K562 (cell line): Measurements from ENCODE around the gene PMVK. TPM values are rescaled to one million over a fixed set of nuclear protein-coding genes. Genes with fewer than 3 reads are reported as not detected.

Experiments
- ATAC-seq: fragments of 200-7000 bp; cut with Tn5 transposase; 3 replicates; pipeline ENCODE4 v1.9.1; 2020; ENCODE audit warnings: moderate library complexity
- BruUV-seq: library from RNA; stranded (reverse); fragments of 400-500 nt; replicated peaks from 2 replicates; lab custom pipeline; 2021; lab: Mats Ljungman, UMichigan
- CTCF ChIA-PET: fragments of 300-600 bp; formaldehyde crosslinking; extraction: SDS; loops from one replicate; lab custom pipeline; 2021; ENCODE audit warnings: low intra/inter-chr PET ratio; lab: Yijun Ruan, JAX
- POLR2A ChIA-PET: fragments of 300-600, 350-650 bp; sonication (Branson Sonifier 250); formaldehyde crosslinking; extraction: SDS; loops from one replicate; lab custom pipeline; 2021; ENCODE audit warnings: antibody characterized with exemption, inconsistent platforms; lab: Yijun Ruan, JAX
- DNase-seq, 4 experiments: peaks; one replicate each; pipeline versions ENCODE4 v3.0.0 to v3.0.0-alpha.2; 2011 to 2018; ENCODE audit warnings: low spot score in 3 of 4, mixed read lengths in 3 of 4; ENCODE audit errors: extremely low read depth in 1 of 4
- FAIRE-seq: peaks from 2 replicates; lab custom pipeline; 2011; peaks lifted over from hg19 to GRCh38; lab: Jason Lieb, UNC
- H2AFZ ChIP-seq: 2 replicates; pipeline ENCODE4 v1.6.0; 2011; ENCODE audit warnings: low read depth, low read length, control low read depth, inconsistent platforms
- H3K27ac ChIP-seq: fragments of 200-600 bp; 3 replicates; pipeline ENCODE4 v1.8.0; 2011; ENCODE audit warnings: low read depth, mild to moderate bottlenecking, control low read depth, inconsistent platforms, low read length, moderate library complexity, mixed read lengths; ENCODE audit errors: extremely low read depth
- H3K27me3 ChIP-seq, 2 experiments: fragments of 300-600 bp in 1 of 2; 2 replicates in 1 of 2; 3 replicates in 1 of 2; pipeline versions ENCODE4 v1.6.0 to v1.8.0; 2011; ENCODE audit warnings: inconsistent platforms in 2 of 2, low read length in 2 of 2, mild to moderate bottlenecking in 1 of 2, mixed read lengths in 1 of 2, moderate library complexity in 1 of 2; ENCODE audit not compliant: control insufficient read depth in 2 of 2, insufficient read depth in 2 of 2
- H3K36me3 ChIP-seq: fragments of 300-600 bp; 3 replicates; pipeline ENCODE4 v1.8.0; 2011; ENCODE audit warnings: mild to moderate bottlenecking, low read length, inconsistent platforms; ENCODE audit not compliant: control insufficient read depth, insufficient read depth
- H3K4me1 ChIP-seq, 2 experiments: fragments of 200-600 bp in 1 of 2; replicated peaks in 1 of 2; 2 replicates in 1 of 2; 3 replicates in 1 of 2; pipeline versions ENCODE4 v1.5.1 to v1.8.0; 2011; ENCODE audit warnings: inconsistent platforms in 2 of 2, low read length in 2 of 2, mild to moderate bottlenecking in 1 of 2, mixed read lengths in 1 of 2, moderate library complexity in 1 of 2; ENCODE audit not compliant: control insufficient read depth in 2 of 2, insufficient read depth in 2 of 2
- H3K4me2 ChIP-seq: 2 replicates; pipeline ENCODE4 v1.6.1; 2011; ENCODE audit warnings: low read length, control low read depth, inconsistent platforms, mixed read lengths; ENCODE audit not compliant: insufficient read depth
- H3K4me3 ChIP-seq: fragments of 200-600 bp; sonication (generic), shearing (Covaris generic); 2 replicates; pipeline ENCODE4 v1.5.1; 2016; ENCODE audit warnings: control low read depth, inconsistent platforms
- H3K79me2 ChIP-seq: fragments of 200-600 bp; 3 replicates; pipeline ENCODE4 v1.8.0; 2011; ENCODE audit warnings: low read length, inconsistent platforms; ENCODE audit not compliant: control insufficient read depth, insufficient read depth
- H3K9ac ChIP-seq, 2 experiments: 2 replicates each; pipeline versions ENCODE4 v1.6.0 to v1.6.1; 2011; ENCODE audit warnings: low read depth in 2 of 2, low read length in 2 of 2, control low read depth in 1 of 2, inconsistent platforms in 1 of 2, mild to moderate bottlenecking in 1 of 2, mixed read lengths in 1 of 2; ENCODE audit not compliant: insufficient read depth in 1 of 2
- H3K9me1 ChIP-seq: one replicate; pipeline ENCODE4 v1.6.0; 2011; ENCODE audit warnings: inconsistent platforms, mild to moderate bottlenecking, low read length, moderate library complexity; ENCODE audit not compliant: control insufficient read depth, insufficient read depth
- H3K9me3 ChIP-seq: replicated peaks from 2 replicates; pipeline ENCODE4 v1.5.1; 2011; ENCODE audit warnings: low read depth, low read length, inconsistent platforms; ENCODE audit not compliant: control insufficient read depth, insufficient read depth
- H4K20me1 ChIP-seq: replicated peaks from 2 replicates; pipeline ENCODE4 v1.6.1; 2011; ENCODE audit warnings: low read length, inconsistent platforms, mixed read lengths; ENCODE audit not compliant: control insufficient read depth, insufficient read depth
- ARHGAP35 ChIP-seq: fragments of 450-650 bp; IDR thresholded peaks from 2 replicates; pipeline ENCODE4 v1.6.1; 2018; ENCODE audit not compliant: partially characterized antibody
- ARID1B ChIP-seq: fragments of 450-650 bp; IDR thresholded peaks from 2 replicates; pipeline ENCODE4 v1.6.1; 2016; ENCODE audit warnings: antibody characterized with exemption, mild to moderate bottlenecking, inconsistent platforms
- ATF1 ChIP-seq, 2 experiments: fragments of 450-650 bp in 1 of 2; IDR thresholded peaks; 2 replicates each; pipeline ENCODE4 v1.6.1; 2016; ENCODE audit warnings: missing compliant biosample characterization in 1 of 2, missing genetic modification characterization in 1 of 2
- ELF4 ChIP-seq: fragments of 450-650 bp; formaldehyde crosslinking; IDR thresholded peaks from 2 replicates; pipeline ENCODE4 v1.4.0; 2022; ENCODE audit warnings: missing genetic modification characterization
- FOXM1 ChIP-seq, 2 experiments: fragments of 450-650 bp in 1 of 2; sonication (generic) in 1 of 2; formaldehyde crosslinking in 1 of 2; IDR thresholded peaks; 2 replicates each; pipeline versions ENCODE4 v1.6.1 to v1.9.0; 2017 to 2022; ENCODE audit warnings: low read depth in 2 of 2, mild to moderate bottlenecking in 2 of 2, missing genetic modification reagents in 1 of 2, moderate library complexity in 1 of 2
- GATAD2A ChIP-seq: fragments of 450-650 bp; IDR thresholded peaks from 2 replicates; pipeline ENCODE4 v1.6.1; 2017
- HDAC1 ChIP-seq, 2 experiments: fragments of 450-650 bp; IDR thresholded peaks; 2 replicates each; pipeline ENCODE4 v1.6.1; 2016 to 2017; ENCODE audit warnings: inconsistent platforms in 1 of 2, mild to moderate bottlenecking in 1 of 2, moderate library complexity in 1 of 2
- LEF1 ChIP-seq: fragments of 450-650 bp; IDR thresholded peaks from 2 replicates; pipeline ENCODE4 v1.6.1; 2016; ENCODE audit warnings: mild to moderate bottlenecking
- ZNF121 ChIP-seq: sonication (generic); formaldehyde crosslinking; conservative IDR thresholded peaks from 2 replicates; pipeline ENCODE4 v1.8.0; 2022; ENCODE audit warnings: missing genetic modification reagents
- ZNF197 ChIP-seq: fragments of 200-800 bp; sonication (Bioruptor generic); IDR thresholded peaks from 2 replicates; pipeline ENCODE4 v1.6.1; 2016; ENCODE audit warnings: low read depth, missing genetic modification characterization, missing compliant biosample characterization
- WGBS: fragments of 100-300 bp; shearing (Covaris generic); methylation state at CpG from one replicate; pipeline ENCODE4 v1.1.6; 2016; ENCODE audit warnings: low coverage, mixed read lengths; ENCODE audit not compliant: insufficient coverage; ENCODE audit errors: missing lambda C conversion rate; 5-methylcytosine and 5-hydroxymethylcytosine counted together
- in situ Hi-C: fragments of 300-500 bp; cut with MboI; formaldehyde crosslinking; loops from 4 replicates; pipeline ENCODE4 v1.15.0; 2018; ENCODE audit warnings: inconsistent platforms, mixed read lengths
- intact Hi-C: fragments of 100-400 bp; cut with micrococcal nuclease; formaldehyde crosslinking; loops from 2 replicates; pipeline ENCODE4 v1.14.2; 2022
- polyA plus RNA-seq, 8 experiments: library from polyadenylated mRNA; depleted of rRNA in 4 of 8; stranded (reverse) in 5 of 8; unstranded in 3 of 8; fragments of >200 nt; fragmentation: Nextera tagmentation in 2 of 8; fragmentation: Illumina TruSeq in 1 of 8; extraction: Ambion mirVana in 2 of 8; extraction: Trizol in 1 of 8; gene quantifications; 2 replicates each; pipeline versions ENCODE4 v1.2.1 to v1.2.3, GENCODE V29; 2011 to 2014; ENCODE audit warnings: inconsistent platforms in 1 of 8, missing spikeins in 1 of 8
- total RNA-seq, 7 experiments: library from RNA; depleted of rRNA in 6 of 7; stranded (reverse); fragments of >200 nt in 6 of 7; fragmentation: Illumina TruSeq in 2 of 7; extraction: Trizol in 2 of 7; gene quantifications; 2 replicates each; pipeline versions ENCODE4 v1.2.1 to v1.2.3, GENCODE V29; 2011 to 2021; ENCODE audit warnings: low replicate concordance in 1 of 7
- TF ChIP-seq, protein P1 (sequence below): fragments of 450-650 bp; IDR thresholded peaks from 2 replicates; pipeline ENCODE4 v1.6.1; 2018; ENCODE audit not compliant: partially characterized antibody
- TF ChIP-seq, protein P2 (sequence below), 2 experiments: fragments of 200-800 bp in 1 of 2; sonication (Bioruptor generic) in 1 of 2; sonication (generic) in 1 of 2; formaldehyde crosslinking in 1 of 2; IDR thresholded peaks in 1 of 2; conservative IDR thresholded peaks in 1 of 2; 2 replicates each; pipeline versions ENCODE4 v1.5.0 to v1.6.1; 2016 to 2020; ENCODE audit warnings: missing compliant biosample characterization in 1 of 2, missing genetic modification characterization in 1 of 2, missing genetic modification reagents in 1 of 2

PMVK gene
- total and polyA plus RNA-seq, 9 of the 15 experiments (the other 6 are each of a cell fraction or from before 2014, with no cell fraction given), result 1.1 to 15.3 (median 6.3) TPM

GRCh38 chr1:154883919-154884868, 52.3 kb downstream of the PMVK start:
- intact Hi-C loops, result loop anchor here (2.0 kb wide), 1 partner anchor 53 kb away; the partner anchor contains the start of gene PMVK
- no TSS peak for BruUV-seq
- TF ChIP-seq GATAD2A (no peak), HDAC1 (IDR thresholded peaks at IDR 0.05) (peak in 1 of 2 experiments; percentile 56; a peak in 2 of 4 replicates), ZNF121 (CRISPR knock-in tag) (no peak), FOXM1 (IDR thresholded peaks at IDR 0.05; ENCODE audit: low read depth) (peak; percentile 62; the same call in 1 of the 2 replicates), FOXM1 (CRISPR knock-in tag; IDR thresholded peaks at IDR 0.05; ENCODE audit: low read depth) (no peak), ARHGAP35 (peak; percentile 57), LEF1 (peak; percentile 17; the same call in 1 of the 2 replicates), ARID1B (peak; percentile 93), ZNF197 (CRISPR knock-in tag) (peak; percentile 57; the same call in 1 of the 2 replicates), ATF1 (CRISPR knock-in tag; IDR thresholded peaks at IDR 0.05) (no peak), ATF1 (tag; IDR thresholded peaks at IDR 0.05) (peak; percentile 25; the same call in 1 of the 2 replicates), ELF4 (CRISPR knock-in tag) (peak; percentile 47; the same call in 1 of the 2 replicates)
- TF ChIP-seq, protein P1, sequence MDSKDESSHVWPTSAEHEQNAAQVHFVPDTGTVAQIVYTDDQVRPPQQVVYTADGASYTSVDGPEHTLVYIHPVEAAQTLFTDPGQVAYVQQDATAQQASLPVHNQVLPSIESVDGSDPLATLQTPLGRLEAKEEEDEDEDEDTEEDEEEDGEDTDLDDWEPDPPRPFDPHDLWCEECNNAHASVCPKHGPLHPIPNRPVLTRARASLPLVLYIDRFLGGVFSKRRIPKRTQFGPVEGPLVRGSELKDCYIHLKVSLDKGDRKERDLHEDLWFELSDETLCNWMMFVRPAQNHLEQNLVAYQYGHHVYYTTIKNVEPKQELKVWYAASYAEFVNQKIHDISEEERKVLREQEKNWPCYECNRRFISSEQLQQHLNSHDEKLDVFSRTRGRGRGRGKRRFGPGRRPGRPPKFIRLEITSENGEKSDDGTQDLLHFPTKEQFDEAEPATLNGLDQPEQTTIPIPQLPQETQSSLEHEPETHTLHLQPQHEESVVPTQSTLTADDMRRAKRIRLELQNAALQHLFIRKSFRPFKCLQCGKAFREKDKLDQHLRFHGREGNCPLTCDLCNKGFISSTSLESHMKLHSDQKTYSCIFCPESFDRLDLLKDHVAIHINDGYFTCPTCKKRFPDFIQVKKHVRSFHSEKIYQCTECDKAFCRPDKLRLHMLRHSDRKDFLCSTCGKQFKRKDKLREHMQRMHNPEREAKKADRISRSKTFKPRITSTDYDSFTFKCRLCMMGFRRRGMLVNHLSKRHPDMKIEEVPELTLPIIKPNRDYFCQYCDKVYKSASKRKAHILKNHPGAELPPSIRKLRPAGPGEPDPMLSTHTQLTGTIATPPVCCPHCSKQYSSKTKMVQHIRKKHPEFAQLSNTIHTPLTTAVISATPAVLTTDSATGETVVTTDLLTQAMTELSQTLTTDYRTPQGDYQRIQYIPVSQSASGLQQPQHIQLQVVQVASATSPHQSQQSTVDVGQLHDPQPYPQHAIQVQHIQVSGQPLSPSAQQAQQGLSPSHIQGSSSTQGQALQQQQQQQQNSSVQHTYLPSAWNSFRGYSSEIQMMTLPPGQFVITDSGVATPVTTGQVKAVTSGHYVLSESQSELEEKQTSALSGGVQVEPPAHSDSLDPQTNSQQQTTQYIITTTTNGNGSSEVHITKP, result peak; percentile 67
- TF ChIP-seq, protein P2, sequence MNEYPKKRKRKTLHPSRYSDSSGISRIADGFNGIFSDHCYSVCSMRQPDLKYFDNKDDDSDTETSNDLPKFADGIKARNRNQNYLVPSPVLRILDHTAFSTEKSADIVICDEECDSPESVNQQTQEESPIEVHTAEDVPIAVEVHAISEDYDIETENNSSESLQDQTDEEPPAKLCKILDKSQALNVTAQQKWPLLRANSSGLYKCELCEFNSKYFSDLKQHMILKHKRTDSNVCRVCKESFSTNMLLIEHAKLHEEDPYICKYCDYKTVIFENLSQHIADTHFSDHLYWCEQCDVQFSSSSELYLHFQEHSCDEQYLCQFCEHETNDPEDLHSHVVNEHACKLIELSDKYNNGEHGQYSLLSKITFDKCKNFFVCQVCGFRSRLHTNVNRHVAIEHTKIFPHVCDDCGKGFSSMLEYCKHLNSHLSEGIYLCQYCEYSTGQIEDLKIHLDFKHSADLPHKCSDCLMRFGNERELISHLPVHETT (CRISPR knock-in tag; conservative IDR thresholded peaks at IDR 0.05 in 1 of 2, IDR thresholded peaks at IDR 0.05 in 1 of 2), result peak in 1 of 2 experiments; percentile 41; a peak in 1 of 4 replicates

More at GRCh38 chr1:154883919-154884868, 52.3 kb downstream of the PMVK start:
- peaks cover 28 to 48% of the 10 kb centered on the region in 2 experiments for H3K4me1 ChIP-seq
- peak; percentile 80 for ATAC-seq
- H3K9ac ChIP-seq, result peak overlapping the region in 1 of 2 experiments; percentile 82; a peak in 2 of 4 replicates
- no peaks in the 10 kb centered on the region for H3K79me2 ChIP-seq
- no peaks in the 10 kb centered on the region for H3K9me3 ChIP-seq
- no peak overlapping the region for H3K4me3 ChIP-seq
- peak; percentile 80 for FAIRE-seq
- POLR2A ChIA-PET, result interaction anchor here (0.6 to 1.4 kb wide), 7 partner anchors 8 to 958 kb away, joined by 3 to 4 read pairs (median 3); partner anchors contain the start of gene KCNN3
- DNase-seq, result peak; percentile 62 to 80 (median 67)
- H3K9me1 ChIP-seq, result peaks cover 3% of the 10 kb centered on the region
- peak overlapping the region; percentile 52 for H2AFZ ChIP-seq
- H3K4me2 ChIP-seq, result peak overlapping the region; percentile 50; the same call in 1 of the 2 replicates
- WGBS, result 16% methylated on average over 15 of the region's 15 CpGs
- no peaks in the 10 kb centered on the region for H3K36me3 ChIP-seq
- no peaks in the 10 kb centered on the region for H4K20me1 ChIP-seq
- CTCF ChIA-PET, result no interaction called here
- in situ Hi-C loops, result loop anchor here (5.0 kb wide), 1 partner anchor 117 kb away; no protein-coding TSS in a partner anchor
- H3K27me3 ChIP-seq, result peaks cover 0 to 19% of the 10 kb centered on the region in 2 experiments; a peak in 2 of 5 replicates
- 0 out of 3 replicates have a peak overlapping the region, but pooled peaks have one; percentile 14 for H3K27ac ChIP-seq
